Lung (tissue), 12 donors: ENCODE data around the gene S100A13. TPM values are rescaled to one million over a fixed set of nuclear protein-coding genes. Genes with fewer than 3 reads are reported as not detected.
"Not testable (repeated sequence)": the region's sequence is repeated elsewhere in the genome, so short reads cannot be mapped to it uniquely, and the experiment has no call there.

Experiments used
- ATAC-seq: fragments of 200-7000 bp; cut with Tn5 transposase; one replicate; pipeline ENCODE4 v1.9.1; 2020; ENCODE audit warnings: moderate number of reproducible peaks; ENCODE audit not compliant: insufficient read depth, low FRiP score
- DNase-seq, 3 donors: peaks; one replicate each; pipeline ENCODE4 v3.0.0-alpha.2; 2013 to 2017
- H3K27ac ChIP-seq, 2 donors: one replicate each; pipeline ENCODE4 v1.5.1; 2013; ENCODE audit warnings: mild to moderate bottlenecking in 2 of 2, moderate library complexity in 2 of 2, control low read depth in 1 of 2, inconsistent platforms in 1 of 2, low read depth in 1 of 2, low read length in 1 of 2
- H3K27me3 ChIP-seq, 3 donors: one replicate each; pipeline ENCODE4 v1.5.1; 2013; ENCODE audit warnings: low read length in 2 of 3; ENCODE audit not compliant: control insufficient read depth in 3 of 3, insufficient read depth in 3 of 3
- H3K36me3 ChIP-seq, 4 donors: one replicate each; pipeline ENCODE4 v1.5.1; 2013; ENCODE audit warnings: low read length in 4 of 4, mild to moderate bottlenecking in 1 of 4, moderate library complexity in 1 of 4; ENCODE audit not compliant: control insufficient read depth in 4 of 4, insufficient read depth in 4 of 4
- H3K4me1 ChIP-seq, 5 donors: one replicate each; pipeline ENCODE4 v1.5.1; 2013; ENCODE audit warnings: low read length in 5 of 5, mild to moderate bottlenecking in 2 of 5, moderate library complexity in 1 of 5; ENCODE audit not compliant: control insufficient read depth in 5 of 5, insufficient read depth in 5 of 5
- H3K4me3 ChIP-seq: one replicate; pipeline ENCODE4 v1.5.1; 2013; ENCODE audit warnings: mild to moderate bottlenecking, control low read depth, moderate library complexity
- H3K9ac ChIP-seq, 2 donors: one replicate each; pipeline ENCODE4 v1.5.1; 2013; ENCODE audit warnings: low read length in 2 of 2, control low read depth in 1 of 2; ENCODE audit not compliant: insufficient read depth in 1 of 2
- H3K9me3 ChIP-seq, 4 donors: one replicate each; pipeline ENCODE4 v1.5.1; 2013; ENCODE audit warnings: low read length in 3 of 4, mild to moderate bottlenecking in 1 of 4, moderate library complexity in 1 of 4; ENCODE audit not compliant: control insufficient read depth in 4 of 4, insufficient read depth in 3 of 4
- WGBS, 2 donors: extraction: QIAGEN DNeasy Blood & Tissue Kit; methylation state at CpG; one replicate each; pipeline ENCODE4 v1.1.7; 2013; 5-methylcytosine and 5-hydroxymethylcytosine counted together
- polyA plus RNA-seq, 2 donors: library from polyadenylated mRNA; stranded (reverse); fragments of 200-250 nt; gene quantifications; one replicate each; pipeline ENCODE4 v1.2.1, GENCODE V29; 2013
- total RNA-seq, 2 donors: library from RNA; depleted of rRNA in 1 of 2; stranded (reverse); fragments of >200 nt in 1 of 2; gene quantifications; one replicate each; pipeline ENCODE4 v1.2.1, GENCODE V29; 2014 to 2021
- TF ChIP-seq, protein P1 (sequence below): IDR thresholded peaks from 2 replicates; pipeline ENCODE4 v1.5.1; 2012; ENCODE audit warnings: mild to moderate bottlenecking; ENCODE audit errors: control extremely low read depth, extremely low read depth
- donor health status: control.
- donor health status: control.
- donor health status: Bipolar disorder and iron deficiency.
- donor health status: healthy.
- donor health status: DM: yes; HTN: yes; CAD: no.

The S100A13 gene
- total and polyA plus RNA-seq, 4 donors, result 36.2 to 168 (median 86.5) TPM

DNA sequence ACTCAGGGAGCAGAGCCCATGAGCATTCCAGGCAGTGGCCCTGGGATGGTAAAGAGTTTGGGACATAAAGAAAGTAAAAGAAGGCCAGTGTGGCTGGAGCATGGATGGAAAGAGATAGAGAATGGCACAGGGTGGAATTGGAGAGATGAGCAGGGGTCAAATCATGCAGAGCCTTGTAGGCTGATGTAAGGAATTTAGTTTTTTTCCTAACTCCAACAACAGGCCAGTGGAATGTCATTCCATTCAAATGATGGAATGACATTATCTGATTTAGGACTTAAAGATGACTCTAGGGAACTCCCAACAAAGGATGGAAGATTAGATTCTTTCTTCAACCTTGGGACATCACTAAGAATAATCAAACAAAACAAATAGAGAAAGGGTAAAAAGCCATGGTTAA, 48.8 kb downstream of the S100A13 start:
- TF ChIP-seq, protein P1, sequence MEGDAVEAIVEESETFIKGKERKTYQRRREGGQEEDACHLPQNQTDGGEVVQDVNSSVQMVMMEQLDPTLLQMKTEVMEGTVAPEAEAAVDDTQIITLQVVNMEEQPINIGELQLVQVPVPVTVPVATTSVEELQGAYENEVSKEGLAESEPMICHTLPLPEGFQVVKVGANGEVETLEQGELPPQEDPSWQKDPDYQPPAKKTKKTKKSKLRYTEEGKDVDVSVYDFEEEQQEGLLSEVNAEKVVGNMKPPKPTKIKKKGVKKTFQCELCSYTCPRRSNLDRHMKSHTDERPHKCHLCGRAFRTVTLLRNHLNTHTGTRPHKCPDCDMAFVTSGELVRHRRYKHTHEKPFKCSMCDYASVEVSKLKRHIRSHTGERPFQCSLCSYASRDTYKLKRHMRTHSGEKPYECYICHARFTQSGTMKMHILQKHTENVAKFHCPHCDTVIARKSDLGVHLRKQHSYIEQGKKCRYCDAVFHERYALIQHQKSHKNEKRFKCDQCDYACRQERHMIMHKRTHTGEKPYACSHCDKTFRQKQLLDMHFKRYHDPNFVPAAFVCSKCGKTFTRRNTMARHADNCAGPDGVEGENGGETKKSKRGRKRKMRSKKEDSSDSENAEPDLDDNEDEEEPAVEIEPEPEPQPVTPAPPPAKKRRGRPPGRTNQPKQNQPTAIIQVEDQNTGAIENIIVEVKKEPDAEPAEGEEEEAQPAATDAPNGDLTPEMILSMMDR, result no peak
- H3K36me3 ChIP-seq, result no peaks in the 10 kb centered on the region
- H3K4me1 ChIP-seq, result peaks cover 0 to 2% (median 0%) of the 10 kb centered on the region in 5 donors
- DNase-seq, result no peak
- no peak for ATAC-seq
- no peak overlapping the region for H3K4me3 ChIP-seq
- no peaks in the 10 kb centered on the region for H3K9me3 ChIP-seq
- no peak overlapping the region for H3K27ac ChIP-seq
- no peak overlapping the region for H3K9ac ChIP-seq
- H3K27me3 ChIP-seq, result no peaks in the 10 kb centered on the region

DNA sequence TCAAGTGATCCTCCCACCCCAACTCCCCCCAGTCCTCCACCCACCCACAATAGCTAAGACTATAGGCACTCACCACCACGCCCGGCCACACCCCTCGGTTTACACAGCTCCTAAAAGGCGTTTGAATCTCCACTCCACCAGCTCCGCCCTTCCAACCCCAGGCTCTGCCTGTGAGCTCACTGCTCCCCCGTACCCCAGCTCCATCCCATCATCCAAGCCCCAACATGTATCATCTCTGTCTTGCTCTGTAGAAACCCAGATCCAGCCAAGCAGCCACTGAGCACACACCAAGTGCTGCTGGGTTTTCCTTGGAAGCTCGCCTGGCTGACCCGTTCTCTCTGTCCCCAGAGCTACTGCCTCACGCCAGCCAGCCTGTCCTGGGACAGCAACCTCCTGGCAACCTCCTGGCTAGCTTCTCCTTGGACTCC, 49.7 kb downstream of the S100A13 start:
- no peak overlapping the region for H3K27ac ChIP-seq
- H3K4me1 ChIP-seq, result peaks cover 0 to 2% (median 0%) of the 10 kb centered on the region in 5 donors
- H3K9me3 ChIP-seq, result no peaks in the 10 kb centered on the region
- no peaks in the 10 kb centered on the region for H3K27me3 ChIP-seq
- DNase-seq, result no peak
- no peaks in the 10 kb centered on the region for H3K36me3 ChIP-seq
- no peak for ATAC-seq
- H3K9ac ChIP-seq, result no peak overlapping the region
- no peak overlapping the region for H3K4me3 ChIP-seq
- TF ChIP-seq, protein P1, result no peak
- 58 to 78% methylated on average over 9 of the region's 9 CpGs for WGBS, 2 donors

DNA sequence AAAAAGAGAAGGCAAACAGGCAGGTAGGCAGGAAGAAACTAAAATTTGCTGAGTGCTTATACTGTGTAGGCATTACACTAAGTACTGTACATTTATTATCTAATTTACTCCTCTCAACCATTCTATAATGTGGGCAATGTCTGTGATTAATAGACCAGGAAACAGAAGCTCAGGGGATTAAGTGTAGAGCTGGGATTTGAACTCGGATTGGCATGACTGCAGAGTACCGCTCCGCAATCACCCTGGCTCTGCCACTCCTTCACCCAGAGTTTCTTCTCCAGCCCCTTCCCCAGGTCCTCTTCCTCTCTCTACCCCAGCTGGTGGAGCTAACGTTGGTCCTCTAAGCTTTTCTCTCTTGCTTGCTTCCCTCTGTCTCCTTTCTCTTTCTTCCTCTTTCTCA, 50.2 kb downstream of the S100A13 start:
- ATAC-seq (no peak), DNase-seq (no peak)
- TF ChIP-seq, protein P1, result no peak
- no peak overlapping the region for H3K27ac ChIP-seq
- WGBS, 2 donors, result 50 to 65% methylated on average over 4 of the region's 4 CpGs
- peaks cover 0 to 2% (median 0%) of the 10 kb centered on the region in 5 donors for H3K4me1 ChIP-seq
- H3K27me3 ChIP-seq, result no peaks in the 10 kb centered on the region
- no peaks in the 10 kb centered on the region for H3K9me3 ChIP-seq
- no peak overlapping the region for H3K9ac ChIP-seq
- H3K36me3 ChIP-seq, result no peaks in the 10 kb centered on the region
- no peak overlapping the region for H3K4me3 ChIP-seq

DNA sequence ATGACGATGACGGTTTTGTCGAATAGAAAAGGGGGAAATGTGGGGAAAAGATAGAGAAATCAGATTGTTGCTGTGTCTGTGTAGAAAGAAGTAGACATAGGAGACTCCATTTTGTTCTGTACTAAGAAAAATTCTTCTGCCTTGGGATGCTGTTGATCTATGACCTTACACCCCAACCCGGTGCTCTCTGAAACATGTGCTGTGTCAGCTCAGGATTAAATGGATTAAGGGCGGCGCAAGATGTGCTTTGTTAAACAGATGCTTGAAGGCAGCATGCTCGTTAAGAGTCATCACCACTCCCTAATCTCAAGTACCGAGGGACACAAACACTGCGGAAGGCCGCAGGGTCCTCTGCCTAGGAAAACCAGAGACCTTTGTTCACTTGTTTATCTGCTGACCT, 51.8 kb downstream of the S100A13 start:
- not testable (repeated sequence) for DNase-seq, H3K4me3 ChIP-seq, H3K4me1 ChIP-seq, H3K9ac ChIP-seq, H3K36me3 ChIP-seq, H3K9me3 ChIP-seq, ATAC-seq, H3K27me3 ChIP-seq, H3K27ac ChIP-seq
- 80 to 91% methylated on average over 10 of the region's 10 CpGs for WGBS, 2 donors

DNA sequence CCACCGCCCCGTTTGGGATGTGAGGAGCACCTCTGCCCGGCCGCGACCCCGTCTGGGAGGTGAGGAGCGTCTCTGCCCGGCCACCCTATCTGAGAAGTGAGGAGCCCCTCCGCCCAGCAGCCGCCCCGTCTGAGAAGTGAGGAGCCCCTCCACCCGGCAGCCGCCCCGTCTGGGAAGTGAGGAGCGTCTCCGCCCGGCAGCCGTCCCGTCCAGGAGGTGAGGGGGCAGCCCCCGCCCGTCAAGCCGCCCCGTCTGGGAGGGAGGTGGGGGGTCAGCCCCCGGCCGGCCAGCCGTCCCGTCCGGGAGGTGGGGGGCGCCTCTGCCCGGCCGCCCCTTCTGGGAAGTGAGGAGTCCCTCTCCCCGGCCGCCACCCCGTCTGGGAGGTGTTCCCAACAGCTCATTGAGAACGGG, 52.2 kb downstream of the S100A13 start:
- not testable (repeated sequence) for H3K9me3 ChIP-seq, H3K36me3 ChIP-seq, H3K4me3 ChIP-seq, H3K27me3 ChIP-seq, H3K27ac ChIP-seq, DNase-seq, H3K4me1 ChIP-seq, ATAC-seq, H3K9ac ChIP-seq
- WGBS, 2 donors, result 90 to 94% methylated on average over 35 of the region's 35 CpGs
